Uterus (tissue), 2 donors: ENCODE results near the gene SLC25A1.

ENCODE experiments used
- POLR2A ChIP-seq, 2 donors: fragments of 450-650 bp; IDR thresholded peaks; one replicate each; pipeline ENCODE4 v1.6.1; 2016; ENCODE audit warnings: antibody characterized with exemption in 2 of 2, mild to moderate bottlenecking in 1 of 2, moderate library complexity in 1 of 2
- TF ChIP-seq, protein P1 (sequence below), 4 experiments: fragments of 200-600 bp in 2 of 4; fragments of 450-650 bp in 2 of 4; sonication (generic) in 2 of 4; IDR thresholded peaks; one replicate each; pipeline ENCODE4 v1.5.1; 2016 to 2019; ENCODE audit warnings: antibody characterized with exemption in 4 of 4, mild to moderate bottlenecking in 2 of 4, moderate library complexity in 1 of 4

DNA sequence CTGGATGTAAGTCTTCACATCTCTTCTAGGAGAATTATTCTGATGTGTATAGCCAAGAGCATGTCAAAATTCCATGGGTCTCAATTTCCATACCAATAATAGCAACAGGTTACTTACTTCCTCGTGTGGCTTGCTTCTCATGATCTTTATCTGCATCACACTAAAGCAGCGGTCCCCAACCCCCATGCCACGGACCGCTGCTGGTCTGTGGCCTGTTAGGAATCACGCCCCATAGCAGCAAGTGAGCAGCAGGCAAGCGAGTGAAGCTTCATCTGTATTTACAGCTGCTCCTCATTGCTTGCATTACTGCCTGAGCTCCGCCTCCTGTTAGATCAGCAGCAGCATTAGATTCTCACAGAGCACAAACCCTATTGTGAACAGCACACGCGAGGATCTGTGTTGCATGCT is 28.9 kb upstream of the SLC25A1 start:
- TF ChIP-seq, protein P1, sequence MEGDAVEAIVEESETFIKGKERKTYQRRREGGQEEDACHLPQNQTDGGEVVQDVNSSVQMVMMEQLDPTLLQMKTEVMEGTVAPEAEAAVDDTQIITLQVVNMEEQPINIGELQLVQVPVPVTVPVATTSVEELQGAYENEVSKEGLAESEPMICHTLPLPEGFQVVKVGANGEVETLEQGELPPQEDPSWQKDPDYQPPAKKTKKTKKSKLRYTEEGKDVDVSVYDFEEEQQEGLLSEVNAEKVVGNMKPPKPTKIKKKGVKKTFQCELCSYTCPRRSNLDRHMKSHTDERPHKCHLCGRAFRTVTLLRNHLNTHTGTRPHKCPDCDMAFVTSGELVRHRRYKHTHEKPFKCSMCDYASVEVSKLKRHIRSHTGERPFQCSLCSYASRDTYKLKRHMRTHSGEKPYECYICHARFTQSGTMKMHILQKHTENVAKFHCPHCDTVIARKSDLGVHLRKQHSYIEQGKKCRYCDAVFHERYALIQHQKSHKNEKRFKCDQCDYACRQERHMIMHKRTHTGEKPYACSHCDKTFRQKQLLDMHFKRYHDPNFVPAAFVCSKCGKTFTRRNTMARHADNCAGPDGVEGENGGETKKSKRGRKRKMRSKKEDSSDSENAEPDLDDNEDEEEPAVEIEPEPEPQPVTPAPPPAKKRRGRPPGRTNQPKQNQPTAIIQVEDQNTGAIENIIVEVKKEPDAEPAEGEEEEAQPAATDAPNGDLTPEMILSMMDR (IDR thresholded peaks at IDR 0.05) = no peak
- no peak for TF ChIP-seq POLR2A (IDR thresholded peaks at IDR 0.05)
